Panc1 (cell line): ENCODE measurements around the gene AACS.

Experiments
- POLR2AphosphoS5 ChIP-seq: IDR thresholded peaks from 2 replicates; pipeline ENCODE4 v1.6.1; 2012; ENCODE audit warnings: mild to moderate bottlenecking, low read depth, low read length, moderate library complexity
- TF ChIP-seq, protein P1 (sequence below), 2 experiments: IDR thresholded peaks; 2 replicates each; pipeline ENCODE4 v1.6.1; 2011 to 2012; ENCODE audit warnings: low read depth in 2 of 2, control low read depth in 1 of 2, low read length in 1 of 2, mild to moderate bottlenecking in 1 of 2, moderate library complexity in 1 of 2; ENCODE audit not compliant: insufficient read depth in 1 of 2
- TF ChIP-seq, protein P2 (sequence below): fragments of 450-650 bp; IDR thresholded peaks from 2 replicates; pipeline ENCODE4 v1.5.1; 2017; ENCODE audit warnings: mild to moderate bottlenecking

DNA sequence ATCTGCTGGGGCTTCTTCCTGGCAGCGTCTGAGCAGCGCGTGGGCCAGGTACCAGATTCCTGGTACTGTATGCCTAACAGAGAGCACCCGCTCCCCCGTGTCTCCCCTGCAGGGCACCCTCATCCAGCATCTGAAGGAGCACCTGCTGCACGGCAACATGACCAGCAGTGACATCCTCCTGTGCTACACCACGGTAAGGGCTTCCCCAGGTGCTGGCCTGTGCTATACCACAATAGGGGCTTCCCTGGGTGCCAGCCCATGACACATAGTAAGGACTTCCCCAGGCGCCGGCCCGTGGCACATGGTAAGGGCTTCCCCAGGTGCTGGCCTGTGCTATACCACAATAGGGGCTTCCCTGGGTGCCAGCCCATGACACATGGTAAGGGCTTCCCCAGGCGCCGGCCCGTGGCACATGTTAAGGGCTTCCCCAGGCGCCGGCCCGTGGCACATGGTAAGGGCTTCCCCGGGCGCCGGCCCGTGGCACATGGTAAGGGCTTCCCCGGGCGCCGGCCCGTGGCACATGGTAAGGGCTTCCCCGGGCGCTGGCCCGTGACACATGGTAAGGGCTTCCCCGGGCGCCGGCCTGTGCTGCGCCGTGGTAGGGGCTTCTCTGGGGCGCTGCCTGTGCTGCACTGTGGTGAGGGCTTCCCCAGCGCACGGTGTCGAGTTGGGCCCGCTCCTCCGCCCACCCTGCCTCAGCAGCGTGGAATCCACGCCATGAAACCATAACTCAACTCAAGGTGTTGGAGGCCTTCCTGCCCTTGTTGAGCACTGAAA lies 49.3 kb downstream of the AACS start:
- TF ChIP-seq, protein P1, sequence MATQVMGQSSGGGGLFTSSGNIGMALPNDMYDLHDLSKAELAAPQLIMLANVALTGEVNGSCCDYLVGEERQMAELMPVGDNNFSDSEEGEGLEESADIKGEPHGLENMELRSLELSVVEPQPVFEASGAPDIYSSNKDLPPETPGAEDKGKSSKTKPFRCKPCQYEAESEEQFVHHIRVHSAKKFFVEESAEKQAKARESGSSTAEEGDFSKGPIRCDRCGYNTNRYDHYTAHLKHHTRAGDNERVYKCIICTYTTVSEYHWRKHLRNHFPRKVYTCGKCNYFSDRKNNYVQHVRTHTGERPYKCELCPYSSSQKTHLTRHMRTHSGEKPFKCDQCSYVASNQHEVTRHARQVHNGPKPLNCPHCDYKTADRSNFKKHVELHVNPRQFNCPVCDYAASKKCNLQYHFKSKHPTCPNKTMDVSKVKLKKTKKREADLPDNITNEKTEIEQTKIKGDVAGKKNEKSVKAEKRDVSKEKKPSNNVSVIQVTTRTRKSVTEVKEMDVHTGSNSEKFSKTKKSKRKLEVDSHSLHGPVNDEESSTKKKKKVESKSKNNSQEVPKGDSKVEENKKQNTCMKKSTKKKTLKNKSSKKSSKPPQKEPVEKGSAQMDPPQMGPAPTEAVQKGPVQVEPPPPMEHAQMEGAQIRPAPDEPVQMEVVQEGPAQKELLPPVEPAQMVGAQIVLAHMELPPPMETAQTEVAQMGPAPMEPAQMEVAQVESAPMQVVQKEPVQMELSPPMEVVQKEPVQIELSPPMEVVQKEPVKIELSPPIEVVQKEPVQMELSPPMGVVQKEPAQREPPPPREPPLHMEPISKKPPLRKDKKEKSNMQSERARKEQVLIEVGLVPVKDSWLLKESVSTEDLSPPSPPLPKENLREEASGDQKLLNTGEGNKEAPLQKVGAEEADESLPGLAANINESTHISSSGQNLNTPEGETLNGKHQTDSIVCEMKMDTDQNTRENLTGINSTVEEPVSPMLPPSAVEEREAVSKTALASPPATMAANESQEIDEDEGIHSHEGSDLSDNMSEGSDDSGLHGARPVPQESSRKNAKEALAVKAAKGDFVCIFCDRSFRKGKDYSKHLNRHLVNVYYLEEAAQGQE (IDR thresholded peaks at IDR 0.05; ENCODE audit: insufficient read depth in 1 of 2, low read depth in 2 of 2, low read length in 1 of 2), result no peak
- TF ChIP-seq, protein P2, sequence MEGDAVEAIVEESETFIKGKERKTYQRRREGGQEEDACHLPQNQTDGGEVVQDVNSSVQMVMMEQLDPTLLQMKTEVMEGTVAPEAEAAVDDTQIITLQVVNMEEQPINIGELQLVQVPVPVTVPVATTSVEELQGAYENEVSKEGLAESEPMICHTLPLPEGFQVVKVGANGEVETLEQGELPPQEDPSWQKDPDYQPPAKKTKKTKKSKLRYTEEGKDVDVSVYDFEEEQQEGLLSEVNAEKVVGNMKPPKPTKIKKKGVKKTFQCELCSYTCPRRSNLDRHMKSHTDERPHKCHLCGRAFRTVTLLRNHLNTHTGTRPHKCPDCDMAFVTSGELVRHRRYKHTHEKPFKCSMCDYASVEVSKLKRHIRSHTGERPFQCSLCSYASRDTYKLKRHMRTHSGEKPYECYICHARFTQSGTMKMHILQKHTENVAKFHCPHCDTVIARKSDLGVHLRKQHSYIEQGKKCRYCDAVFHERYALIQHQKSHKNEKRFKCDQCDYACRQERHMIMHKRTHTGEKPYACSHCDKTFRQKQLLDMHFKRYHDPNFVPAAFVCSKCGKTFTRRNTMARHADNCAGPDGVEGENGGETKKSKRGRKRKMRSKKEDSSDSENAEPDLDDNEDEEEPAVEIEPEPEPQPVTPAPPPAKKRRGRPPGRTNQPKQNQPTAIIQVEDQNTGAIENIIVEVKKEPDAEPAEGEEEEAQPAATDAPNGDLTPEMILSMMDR, result no peak
- no peak for TF ChIP-seq POLR2AphosphoS5
